Ishikawa (cell line): ENCODE results near the gene MAPK1.

Source experiments
- CEBPB ChIP-seq: IDR thresholded peaks from 2 replicates; pipeline ENCODE4 v1.6.1; 2012
- CREB1 ChIP-seq: IDR thresholded peaks from 2 replicates; pipeline ENCODE4 v1.6.1; 2012; ENCODE audit warnings: low read depth
- EGR1 ChIP-seq: IDR thresholded peaks from 2 replicates; pipeline ENCODE4 v1.6.1; 2012
- EP300 ChIP-seq: IDR thresholded peaks from 2 replicates; pipeline ENCODE4 v1.6.1; 2012; ENCODE audit warnings: borderline replicate concordance
- FOXM1 ChIP-seq: IDR thresholded peaks from 2 replicates; pipeline ENCODE4 v1.6.1; 2012; ENCODE audit warnings: low read depth, borderline replicate concordance
- NFIC ChIP-seq: IDR thresholded peaks from 2 replicates; pipeline ENCODE4 v1.6.1; 2012
- TAF1 ChIP-seq: IDR thresholded peaks from 2 replicates; pipeline ENCODE4 v1.6.1; 2012; ENCODE audit warnings: low read depth, mild to moderate bottlenecking
- TEAD4 ChIP-seq: IDR thresholded peaks from 2 replicates; pipeline ENCODE4 v1.6.1; 2012
- ZBTB7A ChIP-seq: IDR thresholded peaks from 2 replicates; pipeline ENCODE4 v1.6.1; 2012; ENCODE audit warnings: low read depth

GRCh38 chr22:21904250-21904789 lies 36.9 kb upstream of the MAPK1 start:
- TF ChIP-seq TAF1 (no peak), EP300 (no peak), ZBTB7A (no peak), NFIC (no peak), CEBPB (no peak), TEAD4 (no peak), EGR1 (no peak), FOXM1 (no peak), CREB1 (no peak)
